Cardiac fibroblast (primary cell): Measurements from ENCODE around the gene RHBDD2.
A peak's percentile ranks its signal among the peaks of the same experiment; 100 is the strongest.
"Not testable (repeated sequence)": the region's sequence is repeated elsewhere in the genome, so short reads cannot be mapped to it uniquely, and the experiment has no call there.

Experiments
- DNase-seq, 2 donors: peaks; one replicate each; pipeline versions ENCODE4 v3.0.0 to v3.0.0-alpha.2; 2010; ENCODE audit warnings: low read depth in 2 of 2
- H3K4me3 ChIP-seq, 2 donors: replicated peaks in 1 of 2; 1 replicate in 1 of 2; 2 replicates in 1 of 2; pipeline ENCODE4 v1.5.1; 2011; ENCODE audit warnings: low read depth in 2 of 2, low read length in 2 of 2, mild to moderate bottlenecking in 2 of 2, moderate library complexity in 1 of 2
- CTCF ChIP-seq: IDR thresholded peaks from one replicate; pipeline ENCODE4 v1.5.1; 2011; ENCODE audit warnings: low read depth, mild to moderate bottlenecking, low read length, inconsistent platforms

RHBDD2 gene

GRCh38 chr7:75875113-75876080 is 3.4 kb upstream of the RHBDD2 start:
- no peak overlapping the region for H3K4me3 ChIP-seq
- no peak for TF ChIP-seq CTCF
- DNase-seq = no peak

- peak in 1 of 2 donors; percentile 29 for DNase-seq
- no peak for TF ChIP-seq CTCF
- no peak overlapping the region for H3K4me3 ChIP-seq
Measured at GRCh38 chr7:75876126-75876881, 2.5 kb upstream of the RHBDD2 start.

- no peak for DNase-seq
- H3K4me3 ChIP-seq = peak overlapping the region; percentile 28 to 51
- no peak for TF ChIP-seq CTCF
Measured at GRCh38 chr7:75878312-75878768, 494 bp upstream of the RHBDD2 start.

- TF ChIP-seq CTCF = no peak
- peak; percentile 17 to 53 for DNase-seq
- peak overlapping the region; percentile 95 to 96 for H3K4me3 ChIP-seq
Measured at GRCh38 chr7:75879771-75880184, 944 bp downstream of the RHBDD2 start.

- H3K4me3 ChIP-seq = peak overlapping the region; percentile 95 to 96
- no peak for DNase-seq
- no peak for TF ChIP-seq CTCF
Measured at GRCh38 chr7:75880242-75880641, 1.4 kb downstream of the RHBDD2 start.

GRCh38 chr7:75881436-75882095 is 2.7 kb downstream of the RHBDD2 start:
- no peak for TF ChIP-seq CTCF
- H3K4me3 ChIP-seq = no peak overlapping the region

GRCh38 chr7:75883265-75883824 is 4.5 kb downstream of the RHBDD2 start:
- not testable (repeated sequence) for H3K4me3 ChIP-seq, DNase-seq

More at GRCh38 chr7:75881436-75882095, 2.7 kb downstream of the RHBDD2 start:
- peak; percentile 9 to 34 for DNase-seq
